ENCODE measurements around the gene ARHGEF1.

Gene ARHGEF1

GRCh38 chr19:41883821-41884733 is 1.1 kb downstream of the ARHGEF1 start (continued):
- TF ChIP-seq ZSCAN4 (tag by site-specific recombination; IDR thresholded peaks at IDR 0.05): peak; percentile 7; the same call in 1 of the 2 replicates
- TF ChIP-seq, protein P1, sequence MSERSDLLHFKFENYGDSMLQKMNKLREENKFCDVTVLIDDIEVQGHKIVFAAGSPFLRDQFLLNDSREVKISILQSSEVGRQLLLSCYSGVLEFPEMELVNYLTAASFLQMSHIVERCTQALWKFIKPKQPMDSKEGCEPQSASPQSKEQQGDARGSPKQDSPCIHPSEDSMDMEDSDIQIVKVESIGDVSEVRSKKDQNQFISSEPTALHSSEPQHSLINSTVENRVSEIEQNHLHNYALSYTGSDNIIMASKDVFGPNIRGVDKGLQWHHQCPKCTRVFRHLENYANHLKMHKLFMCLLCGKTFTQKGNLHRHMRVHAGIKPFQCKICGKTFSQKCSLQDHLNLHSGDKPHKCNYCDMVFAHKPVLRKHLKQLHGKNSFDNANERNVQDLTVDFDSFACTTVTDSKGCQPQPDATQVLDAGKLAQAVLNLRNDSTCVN (tag by site-specific recombination; optimal IDR thresholded peaks at IDR 0.05): peak; percentile 61
- no peak; the same call in 1 of the 2 replicates for TF ChIP-seq PBX3 (CRISPR knock-in tag; IDR thresholded peaks at IDR 0.05)
- no peak for TF ChIP-seq ZNF404 (tag by site-specific recombination; IDR thresholded peaks at IDR 0.05)
- peak; percentile 92 for TF ChIP-seq ZSCAN23 (tag by site-specific recombination; IDR thresholded peaks at IDR 0.05)
- no peak for TF ChIP-seq ZNF19 (tag by site-specific recombination; IDR thresholded peaks at IDR 0.05; ENCODE audit: low read depth)
- TF ChIP-seq ZNF623 (tag by site-specific recombination; IDR thresholded peaks at IDR 0.05): peak; percentile 20; the same call in 1 of the 2 replicates
- TF ChIP-seq PRDM4 (tag by site-specific recombination; IDR thresholded peaks at IDR 0.05): peak; percentile 78
- TF ChIP-seq ZNF362 (tag by site-specific recombination; IDR thresholded peaks at IDR 0.05): 0 out of 2 replicates have a peak, but pooled peaks have one; percentile 16
- peak; percentile 89 for TF ChIP-seq ZNF518A (tag by site-specific recombination; conservative IDR thresholded peaks at IDR 0.05; ENCODE audit: low read depth)
- TF ChIP-seq, protein P2, sequence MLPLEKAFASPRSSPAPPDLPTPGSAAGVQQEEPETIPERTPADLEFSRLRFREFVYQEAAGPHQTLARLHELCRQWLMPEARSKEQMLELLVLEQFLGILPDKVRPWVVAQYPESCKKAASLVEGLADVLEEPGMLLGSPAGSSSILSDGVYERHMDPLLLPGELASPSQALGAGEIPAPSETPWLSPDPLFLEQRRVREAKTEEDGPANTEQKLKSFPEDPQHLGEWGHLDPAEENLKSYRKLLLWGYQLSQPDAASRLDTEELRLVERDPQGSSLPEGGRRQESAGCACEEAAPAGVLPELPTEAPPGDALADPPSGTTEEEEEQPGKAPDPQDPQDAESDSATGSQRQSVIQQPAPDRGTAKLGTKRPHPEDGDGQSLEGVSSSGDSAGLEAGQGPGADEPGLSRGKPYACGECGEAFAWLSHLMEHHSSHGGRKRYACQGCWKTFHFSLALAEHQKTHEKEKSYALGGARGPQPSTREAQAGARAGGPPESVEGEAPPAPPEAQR (tag by site-specific recombination; IDR thresholded peaks at IDR 0.05): peak; percentile 91
- TF ChIP-seq SP3 (tag by site-specific recombination; IDR thresholded peaks at IDR 0.05): peak; percentile 95
- no peak for TF ChIP-seq ZNF132 (tag by site-specific recombination; IDR thresholded peaks at IDR 0.05; ENCODE audit: borderline replicate concordance)
- TF ChIP-seq ZBTB20 (tag by site-specific recombination; IDR thresholded peaks at IDR 0.05): peak; percentile 42; the same call in 1 of the 2 replicates
- no peak for TF ChIP-seq ZNF350 (tag by site-specific recombination; IDR thresholded peaks at IDR 0.05)
- TF ChIP-seq ZNF214 (tag by site-specific recombination; IDR thresholded peaks at IDR 0.05; ENCODE audit: borderline replicate concordance): no peak
- no peak for TF ChIP-seq ZNF426 (tag by site-specific recombination; IDR thresholded peaks at IDR 0.05)
- peak; percentile 82; the same call in 1 of the 2 replicates for TF ChIP-seq YY1 (tag by site-specific recombination; IDR thresholded peaks at IDR 0.05)
- TF ChIP-seq, protein P3, sequence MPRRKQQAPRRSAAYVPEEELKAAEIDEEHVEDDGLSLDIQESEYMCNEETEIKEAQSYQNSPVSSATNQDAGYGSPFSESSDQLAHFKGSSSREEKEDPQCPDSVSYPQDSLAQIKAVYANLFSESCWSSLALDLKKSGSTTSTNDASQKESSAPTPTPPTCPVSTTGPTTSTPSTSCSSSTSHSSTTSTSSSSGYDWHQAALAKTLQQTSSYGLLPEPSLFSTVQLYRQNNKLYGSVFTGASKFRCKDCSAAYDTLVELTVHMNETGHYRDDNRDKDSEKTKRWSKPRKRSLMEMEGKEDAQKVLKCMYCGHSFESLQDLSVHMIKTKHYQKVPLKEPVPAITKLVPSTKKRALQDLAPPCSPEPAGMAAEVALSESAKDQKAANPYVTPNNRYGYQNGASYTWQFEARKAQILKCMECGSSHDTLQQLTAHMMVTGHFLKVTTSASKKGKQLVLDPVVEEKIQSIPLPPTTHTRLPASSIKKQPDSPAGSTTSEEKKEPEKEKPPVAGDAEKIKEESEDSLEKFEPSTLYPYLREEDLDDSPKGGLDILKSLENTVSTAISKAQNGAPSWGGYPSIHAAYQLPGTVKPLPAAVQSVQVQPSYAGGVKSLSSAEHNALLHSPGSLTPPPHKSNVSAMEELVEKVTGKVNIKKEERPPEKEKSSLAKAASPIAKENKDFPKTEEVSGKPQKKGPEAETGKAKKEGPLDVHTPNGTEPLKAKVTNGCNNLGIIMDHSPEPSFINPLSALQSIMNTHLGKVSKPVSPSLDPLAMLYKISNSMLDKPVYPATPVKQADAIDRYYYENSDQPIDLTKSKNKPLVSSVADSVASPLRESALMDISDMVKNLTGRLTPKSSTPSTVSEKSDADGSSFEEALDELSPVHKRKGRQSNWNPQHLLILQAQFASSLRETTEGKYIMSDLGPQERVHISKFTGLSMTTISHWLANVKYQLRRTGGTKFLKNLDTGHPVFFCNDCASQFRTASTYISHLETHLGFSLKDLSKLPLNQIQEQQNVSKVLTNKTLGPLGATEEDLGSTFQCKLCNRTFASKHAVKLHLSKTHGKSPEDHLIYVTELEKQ (tag by site-specific recombination; IDR thresholded peaks at IDR 0.05; ENCODE audit: borderline replicate concordance): peak; percentile 74; the same call in 1 of the 2 replicates
